Gastroesophageal sphincter (tissue), 3 donors: Measurements from ENCODE around the gene CHCHD6.

Experiments used
- POLR2A ChIP-seq, 2 donors: fragments of 450-650 bp; IDR thresholded peaks; one replicate each; pipeline ENCODE4 v1.6.1; 2017; ENCODE audit warnings: antibody characterized with exemption in 2 of 2, mild to moderate bottlenecking in 2 of 2, moderate library complexity in 1 of 2
- TF ChIP-seq, protein P1 (sequence below), 4 experiments: fragments of 200-600 bp in 2 of 4; fragments of 450-650 bp in 2 of 4; sonication (generic) in 1 of 4; IDR thresholded peaks; one replicate each; pipeline ENCODE4 v1.5.1; 2017 to 2019; ENCODE audit warnings: antibody characterized with exemption in 4 of 4, mild to moderate bottlenecking in 2 of 4, moderate library complexity in 2 of 4

DNA sequence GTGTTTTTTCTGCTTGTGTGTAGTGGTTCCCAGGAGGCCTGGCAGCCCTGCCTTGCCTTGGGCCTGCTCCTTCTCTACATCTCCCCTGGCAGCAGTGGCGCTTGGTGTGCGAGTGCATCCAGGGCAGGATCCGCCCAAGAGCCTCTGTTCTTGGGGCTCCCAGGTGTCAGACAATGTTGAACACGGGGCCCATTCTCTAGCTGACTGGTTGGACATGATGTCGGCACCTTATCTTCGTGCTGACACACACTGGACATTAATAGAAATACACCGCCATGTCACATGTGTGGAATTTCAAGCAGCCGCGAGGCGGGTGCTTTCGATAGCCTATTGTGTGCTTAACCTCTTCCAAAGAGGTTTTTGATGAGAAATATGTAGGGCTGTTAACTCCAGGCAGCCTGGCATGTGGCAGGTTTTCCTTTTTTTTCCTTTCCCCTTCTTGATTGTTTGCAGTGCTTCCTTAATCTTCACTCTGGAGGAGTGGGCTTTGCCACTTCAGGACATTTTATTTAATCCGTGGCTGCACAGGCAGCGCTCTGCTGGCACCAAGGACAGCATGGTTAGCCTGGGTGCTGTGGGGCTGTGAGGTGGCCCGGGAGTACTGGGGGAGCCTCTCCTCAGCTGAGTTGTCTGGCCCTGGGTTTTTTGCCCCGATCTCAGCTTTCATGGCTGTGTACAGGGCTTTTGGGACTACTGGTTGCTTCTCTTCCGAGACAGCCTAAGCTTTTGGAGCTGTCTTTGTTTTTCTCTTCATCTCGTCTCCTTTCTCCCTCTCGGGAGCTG is 42.5 kb downstream of the CHCHD6 start:
- TF ChIP-seq, protein P1, sequence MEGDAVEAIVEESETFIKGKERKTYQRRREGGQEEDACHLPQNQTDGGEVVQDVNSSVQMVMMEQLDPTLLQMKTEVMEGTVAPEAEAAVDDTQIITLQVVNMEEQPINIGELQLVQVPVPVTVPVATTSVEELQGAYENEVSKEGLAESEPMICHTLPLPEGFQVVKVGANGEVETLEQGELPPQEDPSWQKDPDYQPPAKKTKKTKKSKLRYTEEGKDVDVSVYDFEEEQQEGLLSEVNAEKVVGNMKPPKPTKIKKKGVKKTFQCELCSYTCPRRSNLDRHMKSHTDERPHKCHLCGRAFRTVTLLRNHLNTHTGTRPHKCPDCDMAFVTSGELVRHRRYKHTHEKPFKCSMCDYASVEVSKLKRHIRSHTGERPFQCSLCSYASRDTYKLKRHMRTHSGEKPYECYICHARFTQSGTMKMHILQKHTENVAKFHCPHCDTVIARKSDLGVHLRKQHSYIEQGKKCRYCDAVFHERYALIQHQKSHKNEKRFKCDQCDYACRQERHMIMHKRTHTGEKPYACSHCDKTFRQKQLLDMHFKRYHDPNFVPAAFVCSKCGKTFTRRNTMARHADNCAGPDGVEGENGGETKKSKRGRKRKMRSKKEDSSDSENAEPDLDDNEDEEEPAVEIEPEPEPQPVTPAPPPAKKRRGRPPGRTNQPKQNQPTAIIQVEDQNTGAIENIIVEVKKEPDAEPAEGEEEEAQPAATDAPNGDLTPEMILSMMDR (IDR thresholded peaks at IDR 0.05): no peak
- no peak for TF ChIP-seq POLR2A (IDR thresholded peaks at IDR 0.05)
